ENCODE data around the gene TP53TG5.

TP53TG5 gene

DNA sequence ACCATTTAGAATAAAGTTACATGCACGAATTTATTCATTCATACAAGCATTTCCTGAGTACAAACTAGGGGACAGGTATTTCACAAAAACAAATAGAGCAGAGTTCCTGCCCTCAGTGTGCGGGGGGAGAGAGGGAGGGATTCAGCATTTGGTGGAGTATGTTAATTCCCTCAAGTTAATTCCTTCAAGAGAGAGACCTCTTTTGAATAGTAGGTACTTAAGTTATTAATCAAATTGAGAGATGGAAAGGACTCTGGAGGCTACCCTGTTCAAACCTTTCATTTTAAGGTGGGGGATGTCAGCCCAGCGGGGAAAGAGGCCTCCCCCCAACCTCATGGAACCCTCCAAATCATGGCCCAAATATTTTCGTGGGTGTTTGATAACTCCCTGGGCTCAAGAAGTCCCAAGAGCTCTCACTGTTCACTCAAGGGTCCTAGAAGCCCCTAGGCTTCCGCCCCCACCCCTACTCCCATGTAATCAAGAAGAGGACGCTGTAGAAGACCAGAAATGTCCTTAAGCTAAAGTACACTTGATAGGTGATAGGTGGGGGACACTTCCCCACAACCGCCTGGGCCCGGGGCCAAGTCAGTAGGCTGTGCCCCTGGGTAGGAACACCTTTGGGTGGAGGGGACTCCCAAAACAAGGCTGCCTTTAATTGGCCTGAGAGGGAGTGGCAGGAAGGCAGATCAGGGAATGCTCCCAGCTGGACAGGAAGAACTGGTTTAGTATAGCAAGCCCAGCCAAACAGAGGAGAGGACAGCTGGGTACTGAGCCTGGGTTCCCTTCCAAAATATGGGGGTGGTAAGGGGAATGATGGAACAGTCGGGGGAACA is 32.8 kb downstream of the TP53TG5 start:
- DNase-seq = no peak

DNA sequence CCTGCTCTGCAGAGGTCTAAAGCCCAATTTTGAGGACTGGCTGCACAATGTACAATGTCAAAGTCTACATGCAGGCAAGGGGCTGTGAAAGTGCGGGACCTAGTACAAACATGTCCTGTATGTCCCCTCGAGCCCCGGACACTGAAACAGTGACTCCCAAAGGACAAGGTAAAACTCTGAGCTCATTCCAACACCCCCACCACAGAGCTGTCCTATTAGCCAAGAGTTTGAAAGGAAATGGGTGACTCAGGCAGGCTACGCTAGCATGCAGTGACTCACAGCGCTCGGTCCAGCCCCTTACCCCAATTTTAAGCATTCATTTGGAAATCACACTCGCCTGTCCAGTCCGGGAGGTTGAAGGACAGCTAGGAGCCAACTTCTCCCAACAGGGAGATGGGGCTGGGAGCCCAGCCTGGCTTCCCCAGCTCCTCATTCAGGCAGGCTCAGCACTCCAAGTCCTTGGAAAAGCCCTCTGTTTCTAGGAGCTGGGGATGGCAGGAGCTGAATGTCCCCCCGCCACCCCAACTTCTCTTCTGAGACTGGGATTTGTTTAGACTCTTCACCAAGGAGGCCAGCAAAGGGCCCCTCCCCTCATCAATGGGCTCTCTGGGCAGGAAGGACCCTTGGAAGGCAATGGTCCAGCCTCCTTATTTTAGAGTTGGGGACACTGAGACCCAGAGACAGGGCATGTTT is 33.8 kb downstream of the TP53TG5 start:
- no peak for DNase-seq

DNA sequence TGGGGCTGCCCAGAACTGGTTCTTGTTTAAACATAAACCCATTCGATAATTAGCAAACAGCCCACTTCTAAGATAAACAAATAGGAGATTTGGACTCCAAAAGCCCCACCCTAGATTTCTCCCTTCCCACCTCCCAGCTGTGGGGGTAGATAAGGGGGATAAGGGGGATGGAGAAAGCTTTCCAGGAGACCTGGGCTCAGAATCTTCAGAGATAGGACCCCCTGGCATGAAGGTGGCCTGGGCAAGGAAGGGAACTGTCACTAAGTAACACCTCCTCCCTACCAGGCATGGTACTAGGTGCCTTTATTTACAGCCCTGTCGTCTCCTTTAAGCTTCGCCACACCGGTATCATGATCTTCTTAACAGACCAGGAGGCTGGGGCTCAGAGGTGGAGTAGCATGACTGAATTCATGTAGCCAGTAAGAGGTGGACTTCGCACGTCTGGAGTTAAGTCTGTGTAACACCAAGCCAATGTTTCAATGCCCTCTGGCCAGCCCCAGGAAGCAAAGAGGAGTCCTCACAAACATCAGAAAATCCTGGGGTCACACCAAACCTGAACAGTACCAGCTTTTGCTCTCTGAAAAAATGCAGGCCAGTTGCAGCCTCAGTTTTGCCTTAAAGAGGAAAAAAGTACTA is 34.5 kb downstream of the TP53TG5 start:
- DNase-seq = no peak

DNA sequence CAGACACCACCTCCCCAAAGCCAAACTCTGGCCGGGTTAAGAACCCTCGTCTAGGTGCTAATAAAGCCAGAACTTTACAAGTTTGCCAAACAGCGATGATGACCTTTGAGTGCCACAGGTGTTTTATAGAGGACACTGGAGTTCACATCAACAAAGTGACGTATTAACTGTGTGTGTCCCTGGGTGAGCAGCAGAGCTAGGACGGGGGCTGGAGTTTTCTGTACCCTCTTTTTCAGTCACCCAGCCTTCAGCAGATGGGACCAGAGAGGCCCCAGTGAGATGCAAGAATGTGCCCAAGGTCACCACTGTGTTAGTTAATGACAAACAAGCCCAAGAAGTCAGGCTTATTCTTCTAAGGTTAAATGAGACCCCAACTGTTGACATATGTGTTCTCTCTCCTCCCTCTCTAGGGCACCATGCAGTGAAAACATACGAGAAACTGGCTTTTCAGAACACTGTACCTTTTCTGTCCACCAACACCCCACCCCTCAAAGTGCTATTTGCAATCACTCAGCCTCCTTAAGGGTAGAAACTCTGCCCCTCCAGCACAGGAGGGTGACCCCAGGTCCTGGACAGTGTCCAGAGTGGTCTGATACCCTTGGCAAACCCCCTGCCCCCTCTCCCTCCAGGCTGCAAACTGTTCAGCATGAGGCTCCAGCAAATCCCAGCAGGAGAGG is 35.1 kb downstream of the TP53TG5 start:
- DNase-seq = no peak

DNA sequence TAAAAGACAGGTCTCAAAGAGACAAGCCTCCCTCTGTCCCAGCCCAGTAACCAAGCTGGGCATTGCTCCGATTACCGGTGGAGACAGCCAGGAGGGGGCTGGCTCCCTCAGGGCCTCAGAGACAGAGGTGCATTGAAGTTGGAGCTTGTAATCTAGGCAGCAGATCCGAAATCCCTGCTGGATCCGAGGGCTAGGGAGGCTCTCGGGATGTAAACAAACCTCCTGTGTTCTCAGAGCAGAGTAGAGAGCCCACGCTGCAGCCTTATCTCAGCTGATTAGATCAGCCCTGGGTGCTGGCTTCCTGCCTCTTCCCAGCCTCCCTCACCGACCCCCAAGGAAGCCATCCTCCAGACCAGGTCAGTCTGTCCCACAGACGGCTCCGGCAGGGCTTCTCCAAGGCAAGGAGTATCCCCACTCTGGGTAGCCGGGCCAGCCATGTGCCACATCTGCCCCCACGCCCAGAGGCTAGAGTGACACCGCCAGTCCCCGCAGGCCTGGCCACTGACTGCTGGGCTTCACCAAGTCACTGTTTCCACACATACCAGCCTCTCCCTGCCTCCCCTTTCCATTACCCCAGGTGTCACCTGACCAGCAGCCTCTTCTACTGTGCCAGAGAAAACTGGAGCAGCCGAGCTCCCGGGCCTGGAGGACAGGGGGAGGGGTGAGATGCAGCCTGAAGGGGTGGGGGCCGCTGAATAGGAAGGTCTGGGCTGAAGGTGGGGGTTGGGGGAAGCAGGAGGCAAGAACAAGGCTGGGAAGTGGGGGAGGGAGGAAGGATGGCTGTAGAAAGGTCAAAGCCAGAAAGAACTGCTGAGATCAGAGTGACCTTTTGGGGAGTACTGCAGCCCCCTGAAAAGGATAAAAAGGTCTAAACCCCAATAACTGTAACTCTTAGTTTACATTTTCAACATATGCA is 35.9 kb downstream of the TP53TG5 start:
- DNase-seq = no peak

DNA sequence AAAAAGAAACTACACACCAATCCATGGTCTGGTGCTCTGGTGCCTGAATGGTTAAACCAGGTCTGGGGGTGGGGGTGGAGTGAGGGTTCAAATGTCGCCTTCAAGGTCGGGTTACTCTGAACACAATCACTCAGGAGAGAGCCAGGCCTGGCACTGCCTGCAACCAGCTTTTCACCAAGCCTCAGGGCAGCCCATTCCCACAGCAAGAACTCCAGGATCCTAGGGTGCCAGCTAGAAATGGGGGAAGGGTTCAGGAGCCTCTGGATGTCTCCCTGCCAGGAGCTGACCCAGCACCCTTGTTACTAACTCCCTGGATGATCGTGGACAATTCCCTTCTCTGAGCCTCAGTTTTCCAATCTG is 36.6 kb downstream of the TP53TG5 start:
- no peak for DNase-seq

DNA sequence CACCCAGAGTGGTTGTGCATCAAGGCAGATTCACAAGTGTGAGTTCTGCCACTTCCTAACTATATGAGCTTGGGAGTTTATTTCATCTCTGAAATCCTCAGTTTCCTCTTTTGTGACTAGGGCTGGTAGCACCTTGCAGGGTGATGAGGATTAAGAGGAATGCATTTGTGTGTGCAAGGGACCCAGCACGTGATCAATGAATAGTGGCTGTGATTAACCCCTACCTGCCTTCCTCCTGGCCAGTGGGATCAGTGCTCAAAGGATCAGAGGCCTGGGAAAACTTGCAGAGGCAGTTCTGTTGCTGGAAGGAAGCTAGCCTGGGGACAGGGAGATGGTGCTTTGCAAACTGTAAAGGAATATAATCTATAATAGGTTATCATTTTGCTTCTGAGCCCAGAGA is 37.2 kb downstream of the TP53TG5 start:
- no peak for DNase-seq

DNA sequence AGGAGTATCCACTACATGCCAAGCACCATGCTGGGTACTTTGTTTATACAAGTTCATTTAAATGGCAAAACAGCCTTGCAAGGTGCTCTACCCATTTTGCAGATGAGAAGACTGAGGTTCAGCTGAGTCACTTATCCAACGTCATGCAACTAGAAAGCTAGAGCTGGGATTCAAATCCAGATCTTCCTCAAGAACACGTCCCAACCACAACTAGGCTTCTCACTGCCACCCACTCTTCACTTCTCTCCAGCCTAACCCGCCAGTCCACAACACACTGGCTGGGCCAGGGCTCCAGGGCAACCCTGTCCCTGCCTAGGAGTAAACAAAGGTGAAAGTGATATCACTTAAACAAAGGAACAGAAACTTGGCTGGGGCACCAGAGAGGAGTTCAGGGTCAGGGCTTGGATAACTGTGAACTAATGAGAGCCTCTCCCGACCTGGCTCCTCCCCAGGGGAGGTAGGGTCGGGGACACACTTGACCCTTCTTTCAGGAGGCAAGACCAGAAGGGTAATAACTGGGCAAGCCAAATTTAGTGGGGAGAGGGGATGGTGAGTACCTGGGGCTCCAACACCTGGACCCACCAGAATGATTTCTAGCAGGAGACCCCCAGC is 37.8 kb downstream of the TP53TG5 start:
- no peak for DNase-seq

DNA sequence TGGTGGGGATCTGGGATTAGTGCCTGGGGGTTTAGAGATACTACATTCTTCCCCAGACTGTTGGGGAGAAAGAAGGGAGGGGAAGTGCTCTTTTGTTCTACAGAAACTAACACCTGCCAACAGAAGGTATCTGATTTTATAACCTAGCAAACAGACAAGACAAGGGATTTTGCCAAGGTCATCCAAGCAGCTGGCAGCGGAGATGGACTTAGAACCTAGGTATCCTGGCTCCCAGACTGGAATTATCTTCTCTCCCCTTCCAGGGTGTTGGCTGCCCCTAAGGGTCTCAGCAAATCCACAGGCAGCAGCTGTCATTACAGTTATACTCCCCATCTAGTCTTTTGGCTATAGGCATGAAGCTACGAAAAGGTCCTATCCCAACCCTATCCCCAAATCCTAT is 38.3 kb downstream of the TP53TG5 start:
- no peak for DNase-seq

DNA sequence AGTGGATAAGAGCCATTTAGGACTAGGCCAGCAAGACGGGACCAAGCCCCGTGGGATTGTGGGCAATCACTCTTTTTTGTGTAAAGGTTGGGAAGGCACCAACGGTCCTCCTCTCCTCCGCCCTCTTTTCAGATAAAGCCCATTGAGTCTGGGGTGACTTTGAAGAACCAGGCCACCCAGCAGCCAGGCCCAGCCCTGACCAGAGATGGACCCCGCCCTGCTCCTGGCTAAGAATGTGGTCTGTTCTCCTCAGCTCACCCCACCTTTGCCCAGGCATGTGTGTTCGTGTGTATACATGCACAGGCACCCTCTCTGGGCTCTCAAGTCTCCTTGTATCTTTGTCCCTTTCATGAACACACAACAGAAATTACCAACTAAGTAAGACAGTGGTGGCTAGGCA is 39.0 kb downstream of the TP53TG5 start:
- no peak for DNase-seq

DNA sequence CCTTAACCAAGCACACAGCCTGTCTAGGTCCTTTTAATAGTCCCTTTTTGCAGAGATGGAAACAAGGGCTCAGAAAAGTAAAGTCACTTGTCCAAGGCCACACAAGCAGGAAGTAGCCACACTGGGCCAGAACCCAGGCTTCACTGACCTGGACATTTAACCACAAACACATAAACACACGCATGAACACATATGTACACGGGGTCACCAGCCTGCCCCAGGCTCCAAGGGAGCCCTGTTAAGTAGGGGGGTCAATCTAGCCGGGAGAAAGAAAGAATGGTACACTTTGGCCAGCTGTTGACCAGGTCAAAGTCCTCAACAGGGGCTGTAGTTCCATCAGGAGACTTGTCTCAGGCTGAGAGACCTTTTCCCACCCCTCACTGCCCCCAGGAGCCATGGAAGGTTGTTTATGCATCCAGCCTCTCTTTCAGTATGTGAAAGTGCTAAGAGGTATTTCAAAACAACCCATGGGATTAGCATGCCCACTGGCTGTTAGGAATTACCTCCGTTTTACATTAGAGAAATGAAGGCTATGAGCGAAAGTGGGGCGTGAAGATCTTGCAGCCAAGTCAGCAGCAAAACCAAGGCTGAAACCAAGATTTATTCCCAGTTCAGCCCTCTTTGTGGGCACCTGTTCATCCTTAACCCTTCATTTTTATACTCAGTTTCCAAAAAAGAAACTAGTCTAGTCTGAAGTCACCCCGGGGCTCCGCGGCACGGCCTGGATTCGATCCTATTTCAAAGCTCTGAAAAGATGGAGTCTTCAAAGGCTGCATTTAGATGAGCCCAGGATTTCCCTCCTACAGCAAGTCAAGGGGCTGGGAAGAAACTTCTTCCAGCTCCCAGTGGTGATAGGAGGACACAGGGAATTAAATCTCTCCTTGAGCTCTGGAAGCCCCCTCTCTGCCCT is 39.7 kb downstream of the TP53TG5 start:
- no peak for DNase-seq

DNA sequence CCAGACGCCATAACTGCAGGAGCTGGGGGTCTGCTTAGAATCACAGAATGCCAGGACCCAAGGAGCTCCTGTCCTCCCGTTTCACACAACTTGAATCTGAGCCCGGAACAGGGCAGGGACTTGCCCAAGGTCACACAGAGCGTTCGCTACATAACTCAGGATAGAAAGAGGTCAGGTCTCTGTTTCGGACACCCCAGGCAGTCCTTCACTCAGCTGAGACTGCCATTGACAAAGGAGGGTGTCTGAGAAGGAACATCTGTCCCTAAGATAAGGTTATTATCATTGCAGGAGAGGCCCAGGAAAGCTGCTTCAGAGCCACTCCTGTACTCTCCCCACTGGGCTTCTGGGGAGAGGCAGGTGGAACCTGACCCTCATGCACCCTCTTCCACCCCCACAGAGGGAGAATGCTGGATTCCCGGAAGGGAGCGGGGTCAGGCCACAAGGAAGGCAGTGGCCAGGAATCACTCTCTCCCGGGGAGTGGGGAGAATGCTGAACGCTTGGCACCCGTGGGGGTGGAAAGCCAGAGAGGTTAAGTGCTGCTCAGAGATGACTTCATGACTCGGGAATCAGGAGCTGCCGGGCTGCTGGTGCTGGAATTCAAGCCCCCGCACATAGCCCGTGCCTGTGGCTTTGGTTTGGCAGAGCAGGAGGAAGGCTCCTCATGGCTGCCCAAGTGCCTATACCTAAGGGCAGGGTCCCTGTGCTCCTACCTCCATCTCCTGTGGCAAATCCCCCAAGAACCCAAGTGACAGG is 40.6 kb downstream of the TP53TG5 start:
- no peak for DNase-seq

DNA sequence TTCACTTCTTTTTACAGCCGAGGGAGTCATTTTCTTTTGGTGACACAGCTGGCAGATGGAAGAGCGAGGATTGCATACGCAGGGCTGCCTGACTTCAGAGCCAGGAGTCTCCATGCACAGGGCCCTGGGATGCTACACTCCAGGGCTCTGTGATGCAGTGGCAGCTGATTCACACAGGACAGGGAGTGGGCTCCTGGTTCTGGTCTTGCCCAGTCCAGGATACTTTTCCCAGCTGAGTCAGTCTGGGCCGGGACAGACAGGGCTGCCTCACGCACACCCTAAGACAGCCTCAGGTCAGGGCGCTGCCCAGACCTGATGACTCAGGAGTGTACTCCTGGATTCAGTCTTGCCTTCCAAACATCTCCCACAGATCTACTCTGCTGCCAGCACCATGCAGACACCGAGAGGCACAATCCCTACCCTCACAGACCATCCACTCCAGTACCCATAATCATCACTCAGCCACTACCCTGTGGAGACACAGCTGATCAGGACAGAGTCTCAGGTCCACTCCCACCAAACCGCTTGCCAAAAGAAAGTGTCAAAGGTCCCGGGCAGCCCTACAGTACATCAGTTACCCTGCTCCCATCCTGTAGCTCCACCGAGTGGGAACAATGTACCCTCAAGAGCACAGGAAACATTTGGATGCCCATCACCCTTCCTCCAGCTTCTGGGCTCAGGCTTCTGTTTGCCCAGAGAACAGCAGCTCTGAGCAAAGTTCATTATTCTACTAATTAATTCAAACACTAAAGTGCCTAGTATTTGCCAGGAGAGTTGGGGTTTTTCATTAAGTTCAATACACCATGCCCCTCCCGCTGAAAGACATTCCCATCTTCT is 41.4 kb downstream of the TP53TG5 start:
- no peak for DNase-seq

DNA sequence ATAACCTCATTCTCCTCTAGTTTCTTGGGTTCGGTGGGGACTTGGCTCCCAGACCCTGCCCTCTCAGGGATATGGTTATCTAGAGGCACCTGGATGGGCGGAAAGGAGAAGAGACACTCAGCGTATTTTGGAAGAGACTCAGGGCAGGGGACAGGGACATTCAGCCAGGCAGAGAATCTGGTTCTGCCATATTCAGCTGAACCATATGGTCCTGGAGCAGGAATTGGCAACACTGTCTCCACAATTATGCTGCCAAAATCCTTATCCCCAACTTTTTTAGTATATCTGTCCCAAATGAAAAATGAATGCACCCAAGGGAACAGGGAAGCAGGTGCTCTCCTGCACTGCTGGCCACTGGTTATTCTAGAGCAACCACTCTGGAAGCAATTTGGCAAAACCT is 47.6 kb downstream of the TP53TG5 start:
- DNase-seq = no peak

DNA sequence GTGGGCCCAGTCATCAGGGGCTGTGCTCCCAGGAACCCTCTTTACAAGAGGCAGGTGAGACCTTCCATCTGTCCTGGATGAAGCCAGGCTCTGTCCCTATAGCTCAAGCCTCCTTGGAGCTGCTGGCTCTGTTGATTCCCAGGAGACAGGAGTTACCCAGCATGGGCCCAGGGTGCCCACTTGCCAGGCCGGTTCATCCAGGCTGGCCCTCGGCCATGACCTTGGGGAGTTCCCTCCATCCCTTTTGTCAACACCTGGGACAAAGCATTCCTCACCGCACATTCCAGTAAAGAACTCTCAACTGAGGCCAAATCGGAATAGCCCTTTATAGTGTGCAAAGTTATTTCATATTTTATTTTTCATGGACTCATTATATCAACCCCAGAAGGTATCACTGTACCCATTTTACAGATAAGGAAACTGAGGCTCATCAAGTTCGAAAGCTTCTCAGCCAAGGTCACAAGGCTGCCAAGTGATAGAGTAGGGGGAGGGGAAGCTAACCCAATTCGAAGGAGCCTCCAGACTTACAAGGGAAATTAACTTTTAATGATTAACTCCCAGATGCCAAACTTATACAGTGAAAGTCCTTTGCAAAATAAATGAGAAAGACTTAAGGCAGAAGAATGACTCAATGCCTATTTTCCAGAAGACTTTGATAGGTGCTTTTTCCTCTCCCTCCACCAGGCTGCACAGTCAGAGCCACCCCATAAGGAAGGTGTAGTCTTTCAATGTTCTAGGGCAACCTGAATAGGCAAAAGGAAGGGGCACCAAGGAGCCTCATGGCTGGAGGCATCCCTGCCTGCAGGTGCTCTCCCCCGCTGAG is 48.4 kb downstream of the TP53TG5 start:
- DNase-seq = no peak

DNA sequence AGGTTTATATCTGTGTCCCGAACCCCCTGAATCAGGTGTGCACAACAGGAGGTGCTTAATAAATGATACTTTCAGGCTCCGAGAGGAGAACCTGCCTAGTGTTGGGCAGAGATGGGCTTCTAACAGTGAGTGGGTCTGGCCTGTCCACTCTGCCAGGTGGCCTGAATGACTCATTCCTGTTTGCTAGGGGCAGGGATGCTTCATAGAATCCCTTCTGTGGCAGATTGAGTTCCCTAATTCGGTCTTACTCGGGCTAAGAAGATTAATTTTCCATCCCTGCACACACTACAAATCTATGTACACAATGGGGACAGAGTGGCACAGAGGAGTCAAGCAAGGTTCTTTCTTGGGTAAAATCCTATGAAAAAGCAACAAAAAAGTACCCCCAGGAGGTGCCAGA is 49.7 kb downstream of the TP53TG5 start:
- no peak for DNase-seq

DNA sequence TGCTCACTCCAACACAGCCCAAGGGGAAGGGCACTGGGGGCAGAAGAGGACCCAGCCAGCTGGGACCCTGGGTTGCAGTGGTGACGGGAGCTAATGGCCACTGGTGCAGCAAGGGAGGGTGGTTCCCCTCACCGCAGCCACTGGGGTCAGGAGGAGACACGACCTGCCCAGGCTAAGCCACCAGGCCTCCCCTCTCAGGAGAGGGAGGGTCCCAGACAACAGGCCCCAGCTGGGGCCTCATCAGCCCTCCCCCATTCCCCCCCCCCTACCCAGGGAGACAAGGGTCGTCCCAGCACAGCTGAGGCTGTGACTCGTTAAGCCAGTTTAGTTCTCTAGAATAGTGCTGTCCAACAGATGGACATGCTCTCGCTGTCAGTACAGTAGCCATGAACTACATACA is 52.8 kb downstream of the TP53TG5 start:
- no peak for DNase-seq

DNA sequence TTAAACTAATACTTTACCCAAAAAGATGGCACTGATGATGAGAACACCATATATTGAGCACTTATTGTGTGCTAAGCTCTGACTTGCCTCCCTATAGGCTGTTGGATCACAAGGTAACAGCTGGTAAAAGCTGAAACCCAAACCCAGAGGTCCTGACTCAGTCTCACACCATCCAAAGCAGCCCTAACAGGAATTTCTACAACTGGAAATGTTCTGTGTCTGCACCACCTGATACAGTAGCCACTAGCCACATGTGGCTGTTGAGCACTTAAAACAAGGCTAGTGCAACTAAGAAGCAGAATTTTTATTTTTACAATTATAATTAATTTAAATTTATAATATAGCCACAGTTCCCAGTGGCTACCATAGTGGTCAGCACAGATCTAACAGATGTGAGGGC is 54.4 kb downstream of the TP53TG5 start:
- no peak for DNase-seq

All from activated gamma-delta T cell (primary cell).